Fibroblast of skin of back (primary cell): Measurements from ENCODE around the gene ZNF552. TPM values are rescaled to one million over a fixed set of nuclear protein-coding genes. Genes with fewer than 3 reads are reported as not detected.
"Not testable (repeated sequence)": the region's sequence is repeated elsewhere in the genome, so short reads cannot be mapped to it uniquely, and the experiment has no call there.

Experiments
- DNase-seq: peaks from one replicate; pipeline ENCODE4 v3.0.0-alpha.2; 2013
- polyA plus RNA-seq, 2 experiments: library from polyadenylated mRNA; unstranded; fragments of 120-200 nt; gene quantifications; one replicate each; pipeline ENCODE4 v1.2.1, GENCODE V29; 2013; ENCODE audit not compliant: insufficient read length in 2 of 2

Gene ZNF552
- 4.0 TPM for polyA plus RNA-seq (2013, experiment 1 of 2; ENCODE audit: insufficient read length)
- 2.3 TPM for polyA plus RNA-seq (2013, experiment 2 of 2; ENCODE audit: insufficient read length)

DNA sequence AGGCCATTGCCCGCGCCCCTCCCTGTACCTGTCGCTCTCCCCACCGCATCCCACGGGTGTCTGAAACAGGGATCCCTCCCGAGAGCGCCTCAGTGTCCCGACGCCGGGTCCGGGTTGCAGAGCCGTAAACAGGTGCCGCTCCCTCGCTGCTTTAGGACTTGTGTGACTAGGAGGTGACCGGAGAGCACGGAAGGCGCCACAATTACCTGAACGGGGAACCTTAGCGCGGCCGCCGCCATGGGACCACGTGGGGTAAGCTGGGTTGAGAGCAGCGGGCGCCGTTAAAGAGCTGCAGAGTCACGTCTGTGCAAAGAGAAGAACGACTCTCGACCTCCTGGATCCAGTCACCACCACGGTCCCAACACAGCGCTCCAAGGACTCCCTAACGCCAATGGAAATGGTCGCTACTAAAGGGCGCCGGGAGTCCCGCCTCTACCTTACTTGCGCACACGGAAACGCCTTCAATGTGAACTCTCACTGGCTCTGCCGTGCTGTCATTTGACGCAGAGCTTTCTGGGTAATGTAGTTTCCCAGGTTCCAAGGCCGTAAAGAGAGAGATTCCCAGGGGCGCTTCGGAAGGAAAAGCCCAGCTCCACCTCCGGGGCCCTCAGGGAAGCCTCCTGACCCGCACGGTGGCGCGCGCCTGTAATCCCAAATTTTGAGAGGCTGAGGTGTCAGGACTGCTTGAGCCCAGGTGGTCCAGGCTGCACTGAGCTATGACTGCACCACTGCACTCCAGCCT is at the start of gene ZNF552:
TSS of gene ZNF552 (minus strand) at position 409 of the 742 bp plus-strand sequence. CDS start at position 239, 170 bp downstream.
- DNase-seq, result peak; percentile 96

DNA sequence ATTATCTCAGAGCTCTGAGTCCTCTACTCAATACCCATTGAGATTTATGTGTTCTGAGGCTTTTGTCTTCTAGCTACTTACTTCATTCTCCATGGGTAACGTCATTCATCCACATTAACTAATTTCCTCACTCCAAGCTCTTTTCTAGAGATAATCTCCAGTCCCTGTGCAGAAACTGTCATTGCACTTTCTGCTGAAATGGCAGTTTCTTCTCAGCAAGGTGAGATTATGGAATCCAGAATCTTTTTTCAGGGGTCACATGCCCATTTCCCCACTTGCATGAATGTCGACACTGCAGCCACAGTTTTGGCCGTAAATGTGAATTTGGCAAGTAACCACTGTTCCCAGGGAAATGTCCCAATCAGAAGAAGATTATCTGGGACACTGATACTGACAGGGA is 47.6 kb upstream of the ZNF552 start:
- not testable (repeated sequence) for DNase-seq

DNA sequence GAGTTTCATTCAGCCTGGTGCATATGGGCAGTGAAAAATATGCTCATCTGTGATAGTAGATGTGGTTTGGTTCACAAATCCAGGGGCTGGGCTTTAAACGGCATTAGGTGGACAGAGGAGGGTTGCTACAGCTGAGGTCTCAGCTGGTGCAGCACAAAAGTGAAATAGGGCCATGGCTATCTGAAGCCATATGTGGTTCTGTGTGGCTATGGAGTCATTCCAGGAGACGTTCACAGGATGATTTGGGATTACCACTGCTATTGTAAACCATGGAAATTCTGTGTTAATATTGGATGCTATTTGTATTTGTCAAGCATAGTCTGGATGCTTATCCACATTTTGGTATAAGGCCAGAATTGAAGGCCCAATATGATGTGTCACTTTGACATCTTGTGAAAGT is 39.4 kb upstream of the ZNF552 start:
- not testable (repeated sequence) for DNase-seq

DNA sequence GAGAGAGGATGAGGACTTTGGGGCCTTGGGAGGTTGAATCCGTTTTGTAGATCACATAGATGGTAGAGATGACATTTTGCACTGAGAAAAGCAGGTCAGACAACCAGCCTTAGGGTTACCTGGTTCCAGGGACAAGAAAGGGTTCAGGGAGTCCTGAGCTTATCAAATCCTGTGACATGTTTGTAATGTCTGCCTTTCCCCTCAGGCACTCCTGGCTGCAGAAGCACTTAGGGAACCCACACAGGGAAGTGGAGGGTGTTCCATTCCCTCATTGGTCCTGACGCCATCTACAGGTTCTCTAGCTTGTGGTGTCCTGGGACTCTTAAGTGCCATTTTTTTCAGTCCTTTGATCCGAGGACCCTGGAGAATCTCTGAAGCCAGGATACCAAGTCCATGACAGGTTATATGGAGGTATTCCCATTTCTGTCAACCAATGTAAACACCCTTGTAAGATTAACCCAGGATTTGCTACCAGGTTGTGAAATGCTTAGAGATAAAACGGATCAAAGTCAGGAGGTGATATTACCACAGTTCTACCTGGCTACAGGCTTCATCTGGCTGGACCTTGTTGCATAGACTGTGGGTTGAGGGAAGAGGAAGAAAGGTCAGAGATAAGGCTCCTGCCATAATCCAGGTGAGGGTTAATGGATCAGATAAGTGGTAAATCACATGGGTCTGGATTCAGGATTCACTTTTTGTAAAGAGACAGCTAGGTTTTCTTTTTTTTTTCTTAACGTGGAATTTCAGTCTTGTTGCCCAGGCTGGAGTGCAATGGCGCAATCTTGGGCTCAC is 37.3 kb upstream of the ZNF552 start:
- DNase-seq, result not testable (repeated sequence)

DNA sequence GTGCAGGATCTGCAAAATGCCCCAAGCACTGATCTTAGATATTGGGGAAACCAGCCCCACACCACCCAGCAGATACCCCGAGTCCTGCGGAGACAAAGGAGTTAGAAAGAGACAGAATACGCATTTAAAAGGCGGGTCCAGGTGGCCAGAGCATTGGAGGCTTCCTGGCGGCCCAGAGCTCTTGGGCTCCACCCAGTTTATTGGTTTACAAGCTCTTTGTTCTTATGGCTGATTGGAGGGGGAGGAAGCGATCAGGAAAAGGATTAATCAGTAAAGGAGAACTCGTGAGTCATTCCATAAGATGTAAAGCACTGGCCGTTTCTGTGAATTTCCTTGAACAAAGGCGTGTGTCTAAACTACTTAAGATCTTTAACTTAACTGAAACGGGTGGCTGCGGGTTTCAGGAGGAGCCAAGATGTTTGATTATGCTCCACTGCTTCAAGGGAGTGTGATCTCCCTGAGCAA is 35.9 kb upstream of the ZNF552 start:
- DNase-seq, result peak; percentile 47

DNA sequence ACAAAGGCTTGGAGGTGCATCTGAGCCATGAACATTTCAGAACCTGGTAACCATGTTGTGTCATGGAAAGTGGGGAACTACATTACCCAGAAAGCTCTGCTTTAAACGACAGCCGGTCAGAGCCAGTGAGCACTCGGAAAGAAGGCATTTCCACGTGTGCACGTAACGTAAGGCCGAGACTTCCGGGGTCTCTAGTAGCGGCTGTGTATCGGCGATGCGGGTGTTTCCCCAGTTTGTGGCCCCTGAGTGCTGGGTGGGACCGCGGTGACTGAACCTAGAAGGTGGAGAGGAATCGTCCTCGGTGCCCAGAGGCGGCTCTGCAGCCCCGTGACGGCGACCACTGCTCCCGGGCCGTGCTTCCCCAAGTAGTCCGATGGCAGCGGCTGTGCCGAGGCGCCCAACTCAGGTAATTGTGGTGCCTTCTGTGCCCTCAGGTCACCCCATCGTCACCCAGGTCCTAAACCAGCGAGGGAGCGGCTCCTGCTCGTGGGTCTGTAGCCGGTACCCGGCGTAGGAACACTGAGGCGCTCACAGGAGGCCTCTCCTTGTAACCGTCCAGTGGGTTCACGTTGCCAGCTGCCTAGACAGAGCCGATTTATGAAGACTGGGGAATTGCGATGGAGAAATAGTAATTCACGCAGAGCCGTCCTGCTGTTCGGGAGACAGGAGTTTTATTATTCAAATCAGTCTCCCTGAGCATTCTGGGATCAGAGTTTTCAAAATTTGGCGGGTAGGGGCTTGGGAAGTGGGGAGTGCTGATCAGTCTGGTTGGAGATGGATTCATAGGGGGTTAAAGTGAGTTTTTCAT is 35.2 kb upstream of the ZNF552 start, which contains the start of gene ZNF587:
TSS of gene ZNF587 (plus strand) at position 194 of the 808 bp plus-strand sequence. CDS start at position 374, 180 bp downstream.
- DNase-seq, result peak; percentile 89

DNA sequence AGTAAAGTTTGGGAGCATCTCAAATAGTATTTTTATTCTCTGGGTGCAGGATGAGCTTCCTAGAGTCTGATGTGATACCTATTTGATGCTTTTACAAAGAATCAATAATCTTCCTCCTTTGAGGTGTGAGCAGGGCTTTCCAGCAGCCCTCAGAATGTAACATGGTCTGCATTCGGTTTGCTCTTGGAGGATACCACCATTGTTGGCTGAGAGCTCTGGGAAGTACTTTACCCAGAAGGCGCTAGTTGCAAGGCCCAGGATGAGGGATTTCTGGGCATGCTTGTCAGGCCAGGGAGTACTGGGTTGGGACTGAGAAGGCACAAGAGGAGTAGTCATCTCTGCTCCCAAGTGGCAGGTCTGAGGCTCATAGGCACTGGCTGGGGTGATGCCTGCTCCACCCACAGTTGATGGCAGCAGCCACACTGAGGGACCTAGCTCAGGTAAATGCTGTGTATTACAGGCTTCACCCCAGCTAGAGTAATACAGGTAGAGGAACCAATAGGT is 34.5 kb upstream of the ZNF552 start:
- DNase-seq, result not testable (repeated sequence)

DNA sequence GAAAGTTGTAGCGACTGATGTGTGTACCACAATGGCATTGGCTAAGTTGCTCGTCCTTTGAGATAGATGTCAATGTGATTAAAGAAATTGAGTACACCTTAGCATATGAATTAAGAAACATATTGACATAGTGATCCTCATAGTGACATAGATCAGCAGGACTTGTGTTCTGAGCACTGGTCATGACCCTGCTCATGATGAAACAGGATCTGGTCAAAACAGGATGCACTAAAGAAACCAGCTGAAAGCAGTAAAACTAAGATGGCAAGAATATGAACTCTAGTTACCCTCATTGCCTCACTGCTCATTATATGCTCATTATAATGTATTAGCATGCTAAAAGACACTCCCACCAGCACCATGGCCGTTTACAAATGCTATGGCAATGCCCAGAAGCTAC is 32.5 kb upstream of the ZNF552 start:
- DNase-seq, result not testable (repeated sequence)

DNA sequence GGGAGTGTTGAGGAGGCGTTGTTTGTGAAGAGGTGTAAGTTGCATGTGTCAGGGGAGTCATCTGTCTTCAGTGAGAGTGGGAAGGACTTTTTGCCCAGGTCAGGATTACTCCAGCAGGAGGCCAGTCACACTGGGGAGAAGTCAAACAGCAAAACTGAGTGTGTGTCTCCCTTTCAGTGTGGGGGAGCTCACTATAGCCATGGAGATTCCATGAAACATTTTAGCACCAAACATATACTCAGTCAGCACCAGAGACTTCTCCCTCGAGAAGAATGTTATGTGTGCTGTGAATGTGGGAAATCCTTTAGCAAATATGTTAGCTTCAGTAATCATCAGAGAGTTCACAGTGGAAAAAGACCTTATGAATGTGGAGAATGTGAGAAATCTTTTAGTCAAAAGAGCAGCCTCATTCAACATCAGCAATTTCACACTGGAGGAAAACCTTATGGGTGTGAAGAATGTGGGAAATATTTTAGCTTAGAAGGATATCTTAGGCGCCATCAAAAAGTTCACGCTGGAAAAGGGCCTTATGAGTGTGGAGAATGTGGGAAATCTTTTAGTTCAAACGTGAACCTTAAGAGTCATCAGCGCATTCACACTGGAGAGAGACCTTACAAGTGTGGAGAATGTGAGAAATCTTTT is 26.5 kb upstream of the ZNF552 start:
- DNase-seq, result peak; percentile 12

DNA sequence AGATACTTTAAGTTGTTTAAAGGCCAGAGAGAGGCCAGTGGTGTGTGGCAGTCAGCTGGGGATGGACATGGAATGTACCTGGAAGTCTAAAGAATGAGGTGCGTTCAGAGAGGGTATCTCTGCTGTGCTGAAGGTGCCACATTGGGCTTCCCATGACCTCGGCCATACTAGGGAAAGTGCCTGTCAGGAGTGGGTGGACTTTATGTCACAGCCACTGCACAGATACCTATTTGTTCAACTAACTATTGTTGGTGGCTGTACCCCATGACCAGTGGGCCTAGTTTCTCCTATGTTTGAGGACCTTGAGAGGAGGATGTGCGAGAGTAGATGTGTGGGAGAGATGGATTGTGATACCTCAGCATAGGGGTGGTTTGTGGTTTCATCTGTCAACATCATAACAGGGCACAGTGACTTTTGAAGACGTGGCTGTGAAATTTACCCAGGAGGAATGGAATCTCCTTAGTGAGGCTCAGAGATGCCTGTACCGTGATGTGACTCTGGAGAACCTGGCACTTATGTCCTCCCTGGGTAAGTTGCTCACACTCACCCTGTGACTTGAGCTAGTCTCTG is 24.0 kb upstream of the ZNF552 start:
- not testable (repeated sequence) for DNase-seq

DNA sequence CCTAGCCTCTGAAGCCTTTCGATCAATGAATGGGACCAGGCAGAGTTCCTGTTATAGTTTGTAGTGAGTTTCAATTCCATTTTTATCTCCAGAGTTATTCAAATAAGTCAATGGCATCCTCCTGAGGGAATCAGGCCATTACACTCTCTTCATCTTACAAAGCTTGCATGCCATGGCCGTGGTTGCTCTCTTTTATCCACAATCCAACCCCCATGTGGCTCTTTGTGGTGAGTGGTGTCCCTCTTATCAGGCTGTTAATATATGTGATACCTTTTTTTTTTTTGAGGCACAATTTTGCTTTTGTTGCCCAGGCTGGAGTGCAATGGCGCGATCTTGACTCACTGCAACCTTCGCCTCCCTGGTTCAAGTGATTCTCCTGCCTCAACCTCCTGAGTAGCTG is 22.3 kb upstream of the ZNF552 start:
- not testable (repeated sequence) for DNase-seq

DNA sequence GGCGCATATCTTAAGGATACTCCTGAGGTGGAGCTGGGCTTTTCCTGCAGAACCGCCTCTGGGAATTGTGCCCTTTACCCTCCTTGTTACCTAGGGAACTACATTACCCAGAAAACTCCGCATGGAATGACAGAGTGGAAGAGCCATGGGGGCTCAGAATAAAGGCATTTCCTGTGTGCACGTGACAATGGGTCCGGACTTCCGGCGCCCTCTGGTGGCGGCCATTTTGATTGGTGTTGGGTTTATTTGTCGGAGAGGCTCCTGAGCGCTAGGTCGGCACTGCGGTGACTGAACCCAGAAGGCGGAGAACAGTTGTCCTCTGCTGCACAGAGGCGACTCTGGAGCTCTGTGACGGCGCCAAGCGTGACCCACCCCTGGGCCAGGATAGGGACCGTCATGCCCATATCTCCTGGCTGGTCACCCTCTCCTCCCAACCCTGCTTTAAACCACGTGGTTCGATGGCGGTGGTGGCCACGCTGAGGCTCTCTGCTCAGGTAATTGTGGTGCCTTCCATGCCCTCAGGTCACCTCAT is 15.4 kb upstream of the ZNF552 start, which contains the start of gene ZNF587B:
TSS of gene ZNF587B (plus strand) at position 229 of the 532 bp plus-strand sequence. CDS start at position 459, 230 bp downstream.
- DNase-seq, result peak; percentile 85

DNA sequence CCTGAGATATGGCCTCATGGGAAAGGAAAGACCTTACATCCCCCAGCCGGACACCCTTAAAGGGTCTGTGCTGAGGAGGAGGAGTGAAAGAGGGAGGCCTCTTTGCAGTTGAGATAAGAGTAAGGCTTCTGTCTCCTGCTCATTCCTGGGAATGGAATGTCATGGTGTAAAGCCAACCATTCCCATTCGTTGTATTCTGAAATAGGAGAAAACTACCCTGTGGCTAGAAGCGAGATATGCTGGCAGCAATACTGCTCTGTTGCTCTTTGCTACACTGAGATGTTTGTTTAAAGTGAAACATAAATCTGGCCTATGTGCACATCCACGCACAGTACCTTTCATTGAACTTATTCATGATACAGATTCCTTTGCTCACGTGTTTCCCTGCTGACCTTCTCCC is 14.6 kb upstream of the ZNF552 start:
- no peak for DNase-seq

DNA sequence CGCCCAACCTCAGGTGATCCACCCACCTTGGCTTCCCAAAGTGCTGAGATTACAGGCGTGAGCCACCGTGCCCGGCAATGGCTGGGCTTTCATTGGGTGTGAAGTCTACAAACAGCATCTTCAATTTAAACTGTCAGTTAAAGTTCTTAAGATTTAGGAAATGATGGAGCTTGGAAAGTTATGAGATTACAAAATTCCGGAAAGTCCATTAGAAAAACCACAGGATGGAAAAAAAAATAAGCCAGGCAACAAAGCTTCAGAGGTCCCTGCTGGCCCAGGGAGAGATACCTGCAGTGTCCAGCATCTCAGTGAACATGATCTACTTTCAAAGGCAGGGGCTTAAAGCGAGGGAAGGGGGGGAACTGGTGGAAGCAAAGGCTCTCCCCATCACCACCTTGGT is 10.8 kb upstream of the ZNF552 start:
- DNase-seq, result no peak

DNA sequence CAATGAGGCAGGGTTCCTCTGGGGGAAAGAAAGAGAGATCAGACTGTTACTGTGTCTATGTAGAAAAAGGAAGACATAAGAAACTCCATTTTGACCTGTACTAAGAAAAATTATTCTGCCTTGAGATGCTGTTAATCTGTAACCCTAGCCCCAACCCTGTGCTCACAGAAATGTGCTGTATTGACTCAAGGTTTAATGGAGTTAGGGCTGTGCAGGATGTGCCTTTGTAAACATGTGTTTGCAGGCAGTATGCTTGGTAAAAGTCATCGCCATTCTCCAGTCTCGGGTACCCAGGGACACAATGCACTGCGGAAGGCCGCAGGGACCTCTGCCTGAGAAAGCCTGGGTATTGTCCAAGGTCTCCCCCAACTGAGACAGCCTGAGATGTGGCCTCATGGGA is 8.9 kb upstream of the ZNF552 start:
- not testable (repeated sequence) for DNase-seq

DNA sequence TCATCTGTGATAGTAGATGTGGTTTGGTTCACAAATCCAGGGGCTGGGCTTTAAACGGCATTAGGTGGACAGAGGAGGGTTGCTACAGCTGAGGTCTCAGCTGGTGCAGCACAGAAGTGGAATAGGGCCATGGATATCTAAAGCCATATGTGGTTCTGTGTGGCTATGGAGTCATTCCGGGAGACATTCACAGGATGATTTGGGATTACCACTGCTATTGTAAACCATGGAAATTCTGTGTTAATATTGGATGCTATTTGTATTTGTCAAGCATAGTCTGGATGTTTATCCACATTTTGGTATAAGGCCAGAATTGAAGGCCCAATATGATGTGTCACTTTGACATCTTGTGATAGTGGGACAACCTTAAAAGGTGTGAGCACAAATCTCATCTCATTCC is 8.4 kb upstream of the ZNF552 start:
- not testable (repeated sequence) for DNase-seq

DNA sequence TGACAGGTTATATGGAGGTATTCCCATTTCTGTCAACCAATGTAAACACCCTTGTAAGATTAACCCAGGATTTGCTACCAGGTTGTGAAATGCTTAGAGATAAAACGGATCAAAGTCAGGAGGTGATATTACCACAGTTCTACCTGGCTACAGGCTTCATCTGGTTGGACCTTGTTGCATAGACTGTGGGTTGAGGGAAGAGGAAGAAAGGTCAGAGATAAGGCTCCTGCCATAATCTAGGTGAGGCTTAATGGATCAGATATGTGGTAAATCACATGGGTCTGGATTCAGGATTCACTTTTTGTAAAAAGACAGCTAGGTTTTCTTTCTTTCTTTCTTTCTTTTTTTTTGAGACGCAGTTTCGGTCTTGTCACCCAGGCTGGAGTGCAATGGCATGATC is 6.8 kb upstream of the ZNF552 start:
- DNase-seq, result not testable (repeated sequence)

DNA sequence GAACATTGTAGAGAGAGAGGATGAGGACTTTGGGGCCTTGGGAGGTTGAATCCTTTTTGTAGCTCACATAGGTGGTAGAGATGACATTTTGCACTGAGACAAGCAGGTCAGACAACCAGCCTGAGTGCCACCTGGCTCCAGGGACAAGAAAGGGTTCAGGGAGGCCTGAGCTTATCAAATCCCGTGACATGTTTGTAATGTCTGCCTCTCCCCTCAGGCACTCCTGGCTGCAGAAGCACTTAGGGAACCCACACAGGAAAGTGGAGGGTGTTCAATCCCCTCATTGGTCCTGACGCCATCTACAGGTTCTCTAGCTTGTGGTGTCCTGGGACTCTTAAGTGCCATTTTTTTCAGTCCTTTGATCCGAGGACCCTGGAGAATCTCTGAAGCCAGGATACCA is 6.4 kb upstream of the ZNF552 start:
- not testable (repeated sequence) for DNase-seq

DNA sequence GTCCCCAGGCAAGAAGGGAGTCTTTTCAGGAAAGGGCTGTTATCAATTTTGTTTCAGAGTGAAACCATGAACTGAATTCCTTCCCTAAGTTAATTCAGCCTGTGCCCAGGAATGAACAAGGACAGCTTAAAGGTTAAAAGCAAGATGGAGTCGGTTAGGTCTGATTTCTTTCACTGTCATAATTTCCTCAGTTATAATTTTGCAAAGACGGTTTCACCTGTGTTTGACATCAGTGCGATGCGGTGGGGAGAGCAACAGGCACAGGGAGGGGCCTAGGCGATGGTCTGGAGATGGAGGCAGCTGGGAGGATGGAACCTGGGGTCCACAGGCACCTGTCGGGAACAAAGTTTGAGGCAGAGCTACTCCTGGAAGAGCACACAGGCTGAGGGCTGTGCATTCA is 5.9 kb upstream of the ZNF552 start:
- DNase-seq, result no peak

DNA sequence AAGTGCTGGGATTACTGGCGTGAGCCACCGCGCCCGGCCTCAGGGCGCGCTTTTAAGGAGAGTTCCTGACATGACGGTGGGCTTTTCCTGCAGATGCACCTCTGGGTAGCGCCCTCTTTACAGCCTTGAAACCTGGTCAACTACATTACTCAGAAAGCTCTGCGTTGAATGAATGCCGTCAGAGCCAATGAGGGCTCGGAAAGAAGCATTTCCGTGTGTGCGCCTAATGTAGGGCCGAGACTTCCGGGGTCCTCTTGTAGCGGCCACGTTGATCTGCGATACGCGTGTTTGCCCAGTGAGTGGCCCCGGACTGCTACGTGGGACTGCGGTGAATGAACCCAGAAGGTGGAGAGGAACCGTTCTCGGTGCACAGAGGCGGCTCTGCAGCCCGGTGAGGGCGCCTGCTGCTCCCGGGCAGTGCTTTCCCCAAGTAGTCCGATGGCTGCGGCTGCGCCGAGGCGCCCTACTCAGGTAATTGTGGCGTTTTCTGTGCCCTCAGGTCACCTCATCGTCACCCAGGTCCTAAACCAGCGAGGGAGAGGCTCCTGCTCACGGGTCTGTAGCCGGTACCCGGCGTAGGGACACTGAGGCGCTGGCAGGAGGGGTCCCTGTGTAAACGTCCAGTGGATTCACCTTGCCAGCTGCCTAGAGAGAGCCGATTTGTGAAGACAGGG is 4.9 kb upstream of the ZNF552 start:
- DNase-seq, result peak; percentile 98
